Measurements from ENCODE around the gene JPT2. TPM values are rescaled to one million over a fixed set of nuclear protein-coding genes. Genes with fewer than 3 reads are reported as not detected.

Gene JPT2
- total RNA-seq, 2 experiments from 2014 or later: 77.1 to 111 TPM

GRCh38 chr16:1640261-1640941 is 37.7 kb upstream of the JPT2 start:
- POLR2A ChIA-PET: no interaction called here
- Mint-ChIP-seq H3K36me3 (ENCODE audit: low read depth) (peaks cover 34% of the 10 kb centered on the region), H3K4me1 (peaks cover 7% of the 10 kb centered on the region), H3K4me3 (no peak overlapping the region), H3K9me3 (ENCODE audit: low read depth) (no peaks in the 10 kb centered on the region), H3K27ac (no peak overlapping the region), H3K27me3 (no peaks in the 10 kb centered on the region)
- DNase-seq: no peak
- CTCF ChIA-PET: interaction anchor here (0.7 kb wide), 1 partner anchor 40 kb away, joined by 3 read pairs; no protein-coding TSS in a partner anchor
- no peak for ATAC-seq
- intact Hi-C loops (cut with DNase I, micrococcal nuclease): no loop called here

GRCh38 chr16:1641261-1641660 is 36.8 kb upstream of the JPT2 start:
- Mint-ChIP-seq H3K27ac (no peak overlapping the region), H3K9me3 (ENCODE audit: low read depth) (no peaks in the 10 kb centered on the region), H3K4me3 (no peak overlapping the region), H3K27me3 (no peaks in the 10 kb centered on the region), H3K36me3 (ENCODE audit: low read depth) (peaks cover 38% of the 10 kb centered on the region), H3K4me1 (peaks cover 16% of the 10 kb centered on the region)
- ChIA-PET POLR2A (no interaction called here), CTCF (interaction anchor here (0.7 kb wide), 1 partner anchor 41 kb away, joined by 3 read pairs; no protein-coding TSS in a partner anchor)
- no peak for ATAC-seq
- intact Hi-C loops (cut with DNase I, micrococcal nuclease): no loop called here
- DNase-seq: no peak

GRCh38 chr16:1642148-1642547 is 35.9 kb upstream of the JPT2 start:
- DNase-seq: no peak
- intact Hi-C loops (cut with DNase I, micrococcal nuclease): no loop called here
- H3K4me3 Mint-ChIP-seq: no peak overlapping the region
- H3K27me3 Mint-ChIP-seq: no peaks in the 10 kb centered on the region
- no peak overlapping the region for H3K27ac Mint-ChIP-seq
- no peak for ATAC-seq
- no peaks in the 10 kb centered on the region for H3K9me3 Mint-ChIP-seq (ENCODE audit: low read depth)
- POLR2A ChIA-PET: no interaction called here
- CTCF ChIA-PET: no interaction called here
- peaks cover 23% of the 10 kb centered on the region for H3K4me1 Mint-ChIP-seq
- H3K36me3 Mint-ChIP-seq (ENCODE audit: low read depth): peaks cover 38% of the 10 kb centered on the region

GRCh38 chr16:1642753-1643152 is 35.3 kb upstream of the JPT2 start:
- Mint-ChIP-seq H3K4me1 (peaks cover 24% of the 10 kb centered on the region), H3K36me3 (ENCODE audit: low read depth) (peaks cover 40% of the 10 kb centered on the region), H3K9me3 (ENCODE audit: low read depth) (no peaks in the 10 kb centered on the region), H3K27me3 (no peaks in the 10 kb centered on the region), H3K4me3 (no peak overlapping the region), H3K27ac (no peak overlapping the region)
- CTCF ChIA-PET: no interaction called here
- POLR2A ChIA-PET: no interaction called here
- no peak for ATAC-seq
- intact Hi-C loops (cut with DNase I, micrococcal nuclease): no loop called here
- no peak for DNase-seq

GRCh38 chr16:1643521-1643920 is 34.6 kb upstream of the JPT2 start:
- Mint-ChIP-seq H3K36me3 (ENCODE audit: low read depth) (peaks cover 36% of the 10 kb centered on the region), H3K9me3 (ENCODE audit: low read depth) (no peaks in the 10 kb centered on the region), H3K4me1 (peaks cover 27% of the 10 kb centered on the region), H3K27ac (no peak overlapping the region), H3K27me3 (no peaks in the 10 kb centered on the region), H3K4me3 (no peak overlapping the region)
- ATAC-seq: no peak
- ChIA-PET CTCF (no interaction called here), POLR2A (no interaction called here)
- intact Hi-C loops (cut with DNase I, micrococcal nuclease): no loop called here
- DNase-seq: no peak

GRCh38 chr16:1645914-1646525 is 32.1 kb upstream of the JPT2 start:
- CTCF ChIA-PET: no interaction called here
- peak; percentile 61 for DNase-seq
- Mint-ChIP-seq H3K36me3 (ENCODE audit: low read depth) (peaks cover 29% of the 10 kb centered on the region), H3K4me1 (peaks cover 27% of the 10 kb centered on the region), H3K4me3 (no peak overlapping the region), H3K9me3 (ENCODE audit: low read depth) (no peaks in the 10 kb centered on the region), H3K27ac (peak overlapping the region; percentile 65), H3K27me3 (no peaks in the 10 kb centered on the region)
- peak; percentile 87 for ATAC-seq
- POLR2A ChIA-PET: no interaction called here
- intact Hi-C loops (cut with DNase I, micrococcal nuclease): loop anchor here (1.0 to 5.0 kb wide), 2 partner anchors 32 to 34 kb away; partner anchors contain the start of genes CRAMP1 (in 1 of the 2), IFT140 (in 1 of the 2) and JPT2 (in 1 of the 2)

GRCh38 chr16:1647856-1648255 is 30.2 kb upstream of the JPT2 start:
- H3K27me3 Mint-ChIP-seq: no peaks in the 10 kb centered on the region
- no peak overlapping the region for H3K27ac Mint-ChIP-seq
- ChIA-PET CTCF (interaction anchor here (1.9 kb wide), 1 partner anchor 31 kb away, joined by 4 read pairs; the partner anchor contains the start of gene JPT2), POLR2A (no interaction called here)
- H3K4me3 Mint-ChIP-seq: no peak overlapping the region
- H3K4me1 Mint-ChIP-seq: peaks cover 27% of the 10 kb centered on the region
- peaks cover 31% of the 10 kb centered on the region for H3K36me3 Mint-ChIP-seq (ENCODE audit: low read depth)
- ATAC-seq (no peak), DNase-seq (no peak)
- no peaks in the 10 kb centered on the region for H3K9me3 Mint-ChIP-seq (ENCODE audit: low read depth)
- intact Hi-C loops (cut with DNase I, micrococcal nuclease): loop anchor here in 1 of 2 experiments (5.0 kb wide), 1 partner anchor 36 kb away; the partner anchor contains the start of genes CRAMP1 and IFT140

GRCh38 chr16:1650131-1650530 is 27.9 kb upstream of the JPT2 start:
- peaks cover 32% of the 10 kb centered on the region for H3K36me3 Mint-ChIP-seq (ENCODE audit: low read depth)
- H3K27ac Mint-ChIP-seq: no peak overlapping the region
- POLR2A ChIA-PET: no interaction called here
- H3K9me3 Mint-ChIP-seq (ENCODE audit: low read depth): no peaks in the 10 kb centered on the region
- H3K27me3 Mint-ChIP-seq: no peaks in the 10 kb centered on the region
- peaks cover 22% of the 10 kb centered on the region for H3K4me1 Mint-ChIP-seq
- CTCF ChIA-PET: no interaction called here
- H3K4me3 Mint-ChIP-seq: no peak overlapping the region
- ATAC-seq: no peak
- intact Hi-C loops (cut with DNase I, micrococcal nuclease): no loop called here
- peak; percentile 19 for DNase-seq

- ATAC-seq (peak; percentile 52), DNase-seq (peak; percentile 12)
- H3K9me3 Mint-ChIP-seq (ENCODE audit: low read depth): no peaks in the 10 kb centered on the region
- no peak overlapping the region for H3K4me3 Mint-ChIP-seq
- intact Hi-C loops (cut with DNase I, micrococcal nuclease): no loop called here
- peaks cover 11% of the 10 kb centered on the region for H3K4me1 Mint-ChIP-seq
- ChIA-PET CTCF (no interaction called here), POLR2A (interaction anchor here (0.7 kb wide), 1 partner anchor 116 kb away, joined by 3 read pairs; no protein-coding TSS in a partner anchor)
- no peaks in the 10 kb centered on the region for H3K27me3 Mint-ChIP-seq
- peaks cover 31% of the 10 kb centered on the region for H3K36me3 Mint-ChIP-seq (ENCODE audit: low read depth)
- H3K27ac Mint-ChIP-seq: peak overlapping the region; percentile 61
Observed at GRCh38 chr16:1651094-1651973, 26.7 kb upstream of the JPT2 start.

GRCh38 chr16:1651974-1652312 is 26.1 kb upstream of the JPT2 start:
- Mint-ChIP-seq H3K27me3 (no peaks in the 10 kb centered on the region), H3K27ac (peak overlapping the region; percentile 15), H3K4me3 (no peak overlapping the region), H3K36me3 (ENCODE audit: low read depth) (peaks cover 31% of the 10 kb centered on the region), H3K9me3 (ENCODE audit: low read depth) (no peaks in the 10 kb centered on the region), H3K4me1 (peaks cover 5% of the 10 kb centered on the region)
- intact Hi-C loops (cut with DNase I, micrococcal nuclease): no loop called here
- DNase-seq: no peak
- ATAC-seq: peak; percentile 22
- ChIA-PET CTCF (no interaction called here), POLR2A (interaction anchor here (0.7 kb wide), 1 partner anchor 116 kb away, joined by 3 read pairs; no protein-coding TSS in a partner anchor)

GRCh38 chr16:1653023-1653422 is 25.1 kb upstream of the JPT2 start:
- ChIA-PET POLR2A (no interaction called here), CTCF (no interaction called here)
- DNase-seq (no peak), ATAC-seq (no peak)
- Mint-ChIP-seq H3K36me3 (ENCODE audit: low read depth) (peaks cover 26% of the 10 kb centered on the region), H3K27me3 (no peaks in the 10 kb centered on the region), H3K9me3 (ENCODE audit: low read depth) (no peaks in the 10 kb centered on the region), H3K4me1 (peaks cover 1% of the 10 kb centered on the region), H3K27ac (no peak overlapping the region), H3K4me3 (no peak overlapping the region)
- intact Hi-C loops (cut with DNase I, micrococcal nuclease): no loop called here

Measured in activated CD4-positive, alpha-beta T cell treated with anti-CD3 and anti-CD28 coated beads for 36 hours (primary cell).